Right lobe of liver (tissue), 6 donors: ENCODE results near the gene TIMP2. TPM values are rescaled to one million over a fixed set of nuclear protein-coding genes. Genes with fewer than 3 reads are reported as not detected.

Source experiments
- ATAC-seq, 4 donors: fragments of 200-7000 bp; cut with Tn5 transposase; one replicate each; pipeline ENCODE4 v1.9.1; 2020; ENCODE audit warnings: mild to moderate bottlenecking in 4 of 4, moderate library complexity in 4 of 4
- DNase-seq, 3 donors: peaks; one replicate each; pipeline ENCODE4 v3.0.0-alpha.2; 2020
- H3K27ac ChIP-seq, 3 donors: fragments of 200-600 bp; one replicate each; pipeline ENCODE4 v1.8.0; 2022
- H3K27me3 ChIP-seq, 2 donors: fragments of 200-600 bp; one replicate each; pipeline ENCODE4 v1.8.0; 2022
- H3K36me3 ChIP-seq, 4 donors: fragments of 200-600 bp; sonication (generic) in 1 of 4; one replicate each; pipeline versions ENCODE4 v1.5.1 to v1.8.0; 2017 to 2022; ENCODE audit warnings: control low read depth in 1 of 4
- H3K4me1 ChIP-seq, 4 donors: fragments of 200-600 bp; sonication (generic) in 1 of 4; one replicate each; pipeline versions ENCODE4 v1.5.1 to v1.8.0; 2017 to 2022; ENCODE audit warnings: control low read depth in 1 of 4
- H3K4me3 ChIP-seq, 3 donors: fragments of 200-600 bp; one replicate each; pipeline ENCODE4 v1.8.0; 2022
- H3K9me3 ChIP-seq, 4 donors: fragments of 200-600 bp; sonication (generic) in 1 of 4; one replicate each; pipeline versions ENCODE4 v1.5.1 to v1.8.0; 2017 to 2022; ENCODE audit warnings: control low read depth in 1 of 4
- CTCF ChIP-seq, 4 donors: fragments of 200-600 bp in 3 of 4; fragments of 450-650 bp in 1 of 4; IDR thresholded peaks; one replicate each; pipeline versions ENCODE4 v1.5.1 to v1.8.0; 2016 to 2022; ENCODE audit warnings: antibody characterized with exemption in 4 of 4, mild to moderate bottlenecking in 2 of 4
- POLR2A ChIP-seq: fragments of 450-650 bp; IDR thresholded peaks from one replicate; pipeline ENCODE4 v1.6.1; 2017; ENCODE audit warnings: antibody characterized with exemption, mild to moderate bottlenecking
- WGBS: methylation state at CpG from one replicate; pipeline ENCODE4 v1.1.6; 2018; ENCODE audit warnings: low coverage, low lambda C conversion rate; ENCODE audit not compliant: insufficient coverage; ENCODE audit errors: missing lambda C conversion rate; 5-methylcytosine and 5-hydroxymethylcytosine counted together
- intact Hi-C, 2 donors: fragments of 100-400 bp; cut with DNase I; formaldehyde crosslinking; loops; one replicate each; pipeline versions ENCODE4 v1.11.2 to v1.14.1; 2022
- total RNA-seq, 6 experiments: library from RNA; depleted of rRNA in 2 of 6; stranded (reverse); fragments of >200 nt in 2 of 6; fragmentation: NEBNext Ultra II Directional in 3 of 6; extraction: Animal tissue kit (Norgen Biotek cat#: 25700) in 3 of 6; gene quantifications; one replicate each; pipeline versions ENCODE4 v1.1.0 to v1.2.4, GENCODE V29; 2016 to 2023
- donor health status: DM: no; HTN: yes; CAD: no.
- donor health status: DM: no; HTN: no; CAD: no.
- donor health status: DM: no; HTN: no; CAD: no.
- donor health status: DM: no; HTN: yes; CAD: no.
- donor health status: DM: no; HTN: yes; CAD: no.

Gene TIMP2
- total RNA-seq, 6 experiments from 2014 or later = 18.9 to 36.1 (median 26.7) TPM

- Histone ChIP-seq H3K36me3 (no peaks in the 10 kb centered on the region), H3K27me3 (no peaks in the 10 kb centered on the region), H3K4me1 (no peaks in the 10 kb centered on the region), H3K27ac (no peak overlapping the region), H3K9me3 (no peaks in the 10 kb centered on the region), H3K4me3 (no peak overlapping the region)
- TF ChIP-seq CTCF (IDR thresholded peaks at IDR 0.05) (peak in 2 of 4 donors; percentile 12 to 19), POLR2A (no peak)
- DNase-seq = no peak
- 55% methylated on average over 12 of the region's 16 CpGs for WGBS
- intact Hi-C loops = no loop called here
- ATAC-seq = peak; percentile 24 to 77 (median 56)
Measured at GRCh38 chr17:78852709-78853121, 72.5 kb downstream of the TIMP2 start.

GRCh38 chr17:78849026-78849425, 76.2 kb downstream of the TIMP2 start:
- WGBS = 95% methylated on average over 2 of the region's 5 CpGs
- DNase-seq (no peak), ATAC-seq (no peak)
- intact Hi-C loops = no loop called here
- no peak overlapping the region for H3K4me3 ChIP-seq
- H3K36me3 ChIP-seq = no peaks in the 10 kb centered on the region
- TF ChIP-seq CTCF (IDR thresholded peaks at IDR 0.05) = no peak
- no peak for TF ChIP-seq POLR2A
- H3K9me3 ChIP-seq = no peaks in the 10 kb centered on the region
- no peaks in the 10 kb centered on the region for H3K4me1 ChIP-seq
- no peak overlapping the region for H3K27ac ChIP-seq
- H3K27me3 ChIP-seq = no peaks in the 10 kb centered on the region

- H3K9me3 ChIP-seq = no peaks in the 10 kb centered on the region
- WGBS = 87% methylated on average over 3 of the region's 3 CpGs
- ATAC-seq (no peak), DNase-seq (no peak)
- TF ChIP-seq CTCF (IDR thresholded peaks at IDR 0.05) (no peak), POLR2A (no peak)
- no peak overlapping the region for H3K4me3 ChIP-seq
- no peak overlapping the region for H3K27ac ChIP-seq
- no peaks in the 10 kb centered on the region for H3K27me3 ChIP-seq
- intact Hi-C loops = no loop called here
- no peaks in the 10 kb centered on the region for H3K4me1 ChIP-seq
- no peaks in the 10 kb centered on the region for H3K36me3 ChIP-seq
Measured at GRCh38 chr17:78847052-78847451, 78.1 kb downstream of the TIMP2 start.

- TF ChIP-seq POLR2A (no peak), CTCF (IDR thresholded peaks at IDR 0.05) (no peak)
- ATAC-seq (no peak), DNase-seq (no peak)
- Histone ChIP-seq H3K27me3 (no peaks in the 10 kb centered on the region), H3K36me3 (no peaks in the 10 kb centered on the region), H3K9me3 (no peaks in the 10 kb centered on the region), H3K4me1 (peaks cover 0 to 3% (median 1%) of the 10 kb centered on the region in 4 donors), H3K27ac (no peak overlapping the region), H3K4me3 (no peak overlapping the region)
- WGBS = 68% methylated on average over 8 of the region's 9 CpGs
- intact Hi-C loops = no loop called here
Measured at GRCh38 chr17:78844301-78845005, 80.7 kb downstream of the TIMP2 start.
